Measurements from ENCODE around the gene CRIM1. TPM values are rescaled to one million over a fixed set of nuclear protein-coding genes. Genes with fewer than 3 reads are reported as not detected.
A peak's percentile ranks its signal among the peaks of the same experiment; 100 is the strongest.

The CRIM1 gene
- total RNA-seq, 1 donor from 2014 or later: 30.3 TPM

DNA sequence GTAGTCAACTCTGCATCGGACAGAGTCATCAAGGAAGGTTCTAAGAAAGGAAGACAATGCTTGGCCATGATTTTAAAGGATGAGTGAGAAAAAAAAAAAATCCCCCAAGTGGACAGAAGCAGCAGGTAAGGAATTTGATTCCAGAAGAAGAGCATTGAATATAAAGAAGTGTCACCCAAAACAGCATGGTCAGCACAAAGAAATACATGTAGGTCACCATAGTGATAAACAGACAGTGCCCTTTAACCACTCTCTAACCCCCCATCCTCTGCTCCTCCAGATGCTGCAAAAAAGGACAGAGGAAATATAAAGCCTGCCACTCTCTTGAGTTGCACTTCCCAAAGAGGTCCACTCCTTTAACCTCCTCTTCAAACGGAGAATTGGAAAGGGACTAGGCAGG is 219.0 kb downstream of the CRIM1 start:
- H3K4me1 Mint-ChIP-seq (ENCODE audit: unreplicated experiment): peaks cover 2% of the 10 kb centered on the region
- H3K27ac Mint-ChIP-seq: no peak overlapping the region
- H3K36me3 Mint-ChIP-seq: peaks cover 50% of the 10 kb centered on the region
- DNase-seq (ENCODE audit: extremely low spot score, unreplicated experiment): no peak
- TF ChIP-seq, protein P1, sequence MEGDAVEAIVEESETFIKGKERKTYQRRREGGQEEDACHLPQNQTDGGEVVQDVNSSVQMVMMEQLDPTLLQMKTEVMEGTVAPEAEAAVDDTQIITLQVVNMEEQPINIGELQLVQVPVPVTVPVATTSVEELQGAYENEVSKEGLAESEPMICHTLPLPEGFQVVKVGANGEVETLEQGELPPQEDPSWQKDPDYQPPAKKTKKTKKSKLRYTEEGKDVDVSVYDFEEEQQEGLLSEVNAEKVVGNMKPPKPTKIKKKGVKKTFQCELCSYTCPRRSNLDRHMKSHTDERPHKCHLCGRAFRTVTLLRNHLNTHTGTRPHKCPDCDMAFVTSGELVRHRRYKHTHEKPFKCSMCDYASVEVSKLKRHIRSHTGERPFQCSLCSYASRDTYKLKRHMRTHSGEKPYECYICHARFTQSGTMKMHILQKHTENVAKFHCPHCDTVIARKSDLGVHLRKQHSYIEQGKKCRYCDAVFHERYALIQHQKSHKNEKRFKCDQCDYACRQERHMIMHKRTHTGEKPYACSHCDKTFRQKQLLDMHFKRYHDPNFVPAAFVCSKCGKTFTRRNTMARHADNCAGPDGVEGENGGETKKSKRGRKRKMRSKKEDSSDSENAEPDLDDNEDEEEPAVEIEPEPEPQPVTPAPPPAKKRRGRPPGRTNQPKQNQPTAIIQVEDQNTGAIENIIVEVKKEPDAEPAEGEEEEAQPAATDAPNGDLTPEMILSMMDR (conservative IDR thresholded peaks at IDR 0.05): no peak
- H3K9me3 Mint-ChIP-seq: no peaks in the 10 kb centered on the region
- H3K4me3 Mint-ChIP-seq: no peak overlapping the region
- no peaks in the 10 kb centered on the region for H3K27me3 Mint-ChIP-seq

DNA sequence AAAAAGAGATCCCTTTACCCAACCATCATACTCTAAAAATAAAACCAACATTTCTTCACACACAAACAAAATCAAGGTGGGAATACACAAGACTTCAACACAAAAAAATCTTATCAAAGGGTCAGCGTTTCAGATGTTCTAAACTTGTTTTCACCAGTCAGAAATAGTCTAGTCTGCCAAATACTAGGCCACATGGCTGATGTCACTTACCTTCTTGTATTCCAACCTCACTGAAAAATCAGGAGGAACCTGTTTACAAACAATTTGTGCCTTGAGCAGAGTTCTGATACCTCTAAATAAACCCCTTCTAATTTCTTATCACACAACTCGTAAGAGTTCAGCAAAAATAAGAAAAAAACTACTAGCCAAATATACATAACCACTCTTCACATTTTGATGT is 222.3 kb downstream of the CRIM1 start:
- Mint-ChIP-seq H3K27me3 (no peaks in the 10 kb centered on the region), H3K27ac (no peak overlapping the region), H3K36me3 (peaks cover 69% of the 10 kb centered on the region), H3K4me1 (ENCODE audit: unreplicated experiment) (no peaks in the 10 kb centered on the region), H3K9me3 (no peaks in the 10 kb centered on the region), H3K4me3 (no peak overlapping the region)
- no peak for DNase-seq (ENCODE audit: extremely low spot score, unreplicated experiment)
- TF ChIP-seq, protein P1 (conservative IDR thresholded peaks at IDR 0.05): no peak

DNA sequence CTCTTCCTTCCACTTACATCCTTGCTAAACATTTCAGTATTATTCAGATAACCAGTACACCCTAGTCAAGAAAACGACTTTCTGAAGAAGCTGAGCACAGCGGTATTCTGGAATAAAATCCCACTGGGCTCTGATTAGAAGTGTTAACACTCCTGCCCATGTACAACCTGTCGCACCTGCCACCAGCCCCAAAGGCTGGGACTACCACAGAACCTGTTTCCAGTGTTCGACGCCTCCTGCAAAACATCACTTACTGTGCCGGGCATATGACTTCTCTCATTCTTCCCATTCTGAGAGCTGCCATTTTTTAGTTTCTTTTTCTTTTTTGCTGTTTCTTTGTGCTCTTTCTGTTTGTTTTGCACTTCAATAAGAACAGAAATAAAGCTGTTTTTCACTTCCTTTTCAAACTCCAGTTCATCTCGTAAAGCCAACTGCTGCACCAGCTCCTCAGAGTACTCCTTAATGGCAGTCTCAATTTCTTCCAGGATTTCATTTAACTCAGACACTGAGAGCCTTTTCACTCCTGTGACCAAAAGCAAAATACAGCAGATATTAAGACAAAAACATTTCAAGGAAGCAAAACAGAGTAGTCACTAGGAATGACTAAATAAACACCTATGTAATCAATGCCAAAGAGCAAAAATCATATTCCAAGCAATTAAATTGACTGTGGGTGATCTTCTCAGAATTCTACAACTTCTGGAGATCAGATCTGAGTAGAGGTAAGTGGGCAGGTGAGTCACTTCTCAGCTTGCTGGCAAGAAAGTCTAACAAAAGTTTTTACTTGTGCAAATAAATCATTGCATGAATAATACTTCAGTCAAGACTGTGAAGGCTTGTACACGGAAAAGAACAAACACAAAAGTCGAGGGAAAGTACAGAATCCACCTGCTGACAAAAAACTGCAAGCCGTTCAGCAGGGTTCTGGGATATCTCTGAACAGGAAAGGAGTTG is 223.0 kb downstream of the CRIM1 start:
- TF ChIP-seq, protein P1 (conservative IDR thresholded peaks at IDR 0.05): no peak
- H3K27ac Mint-ChIP-seq: peak overlapping the region; percentile 69
- H3K4me1 Mint-ChIP-seq (ENCODE audit: unreplicated experiment): no peaks in the 10 kb centered on the region
- DNase-seq (ENCODE audit: extremely low spot score, unreplicated experiment): no peak
- no peaks in the 10 kb centered on the region for H3K27me3 Mint-ChIP-seq
- no peak overlapping the region for H3K4me3 Mint-ChIP-seq
- H3K36me3 Mint-ChIP-seq: peaks cover 69% of the 10 kb centered on the region
- H3K9me3 Mint-ChIP-seq: no peaks in the 10 kb centered on the region

DNA sequence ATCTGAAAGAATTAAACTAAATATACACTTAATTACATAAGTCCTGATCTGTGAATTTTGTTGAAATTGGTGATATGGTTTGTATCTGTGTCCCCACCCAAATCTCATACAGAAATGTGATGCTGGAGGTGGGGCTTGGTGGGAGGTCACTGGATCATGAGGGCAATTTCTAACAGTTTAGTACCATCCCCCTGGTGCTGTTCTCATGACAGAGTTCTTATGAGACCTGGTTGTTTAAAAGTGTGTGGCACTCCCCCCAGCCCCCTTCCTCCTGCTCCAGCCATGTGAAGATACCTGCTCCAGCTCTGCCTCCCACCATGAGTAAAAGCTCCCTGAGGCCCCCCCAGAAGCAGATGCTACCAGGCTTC is 223.7 kb downstream of the CRIM1 start:
- Mint-ChIP-seq H3K27me3 (no peaks in the 10 kb centered on the region), H3K36me3 (peaks cover 73% of the 10 kb centered on the region), H3K9me3 (no peaks in the 10 kb centered on the region), H3K4me1 (ENCODE audit: unreplicated experiment) (no peaks in the 10 kb centered on the region), H3K27ac (peak overlapping the region; percentile 69), H3K4me3 (no peak overlapping the region)
- TF ChIP-seq, protein P1 (conservative IDR thresholded peaks at IDR 0.05): no peak
- DNase-seq (ENCODE audit: extremely low spot score, unreplicated experiment): no peak

DNA sequence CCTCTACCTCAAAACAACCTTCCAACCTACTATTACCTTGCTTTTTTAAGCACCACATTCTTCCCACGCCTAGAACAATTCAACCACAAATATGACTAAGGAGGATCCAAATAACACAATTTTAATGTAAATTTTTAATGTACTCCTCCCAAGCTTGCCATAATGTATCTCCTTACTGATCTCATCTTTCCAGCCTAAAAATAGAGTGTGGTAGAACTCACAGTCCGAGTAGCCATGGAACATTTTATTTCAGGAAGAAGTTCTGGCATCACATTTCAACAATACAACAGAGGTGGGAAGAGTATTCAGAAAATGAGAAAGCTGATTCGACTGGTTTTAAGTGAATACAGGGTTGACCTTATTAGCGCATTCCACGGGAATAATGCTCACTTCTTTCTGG is 227.0 kb downstream of the CRIM1 start:
- no peaks in the 10 kb centered on the region for H3K27me3 Mint-ChIP-seq
- H3K4me3 Mint-ChIP-seq: no peak overlapping the region
- no peak overlapping the region for H3K27ac Mint-ChIP-seq
- no peaks in the 10 kb centered on the region for H3K4me1 Mint-ChIP-seq (ENCODE audit: unreplicated experiment)
- TF ChIP-seq, protein P1 (conservative IDR thresholded peaks at IDR 0.05): no peak
- no peak for DNase-seq (ENCODE audit: extremely low spot score, unreplicated experiment)
- peaks cover 81% of the 10 kb centered on the region for H3K36me3 Mint-ChIP-seq
- no peaks in the 10 kb centered on the region for H3K9me3 Mint-ChIP-seq

Measured in type B pancreatic cell (in vitro differentiated cells).